ENCODE measurements around the gene LAIR1. TPM values are rescaled to one million over a fixed set of nuclear protein-coding genes. Genes with fewer than 3 reads are reported as not detected.
"Not testable (repeated sequence)": the region's sequence is repeated elsewhere in the genome, so short reads cannot be mapped to it uniquely, and the experiment has no call there.

Gene LAIR1
- total RNA-seq, 1 experiment from 2014 or later, result not detected

DNA sequence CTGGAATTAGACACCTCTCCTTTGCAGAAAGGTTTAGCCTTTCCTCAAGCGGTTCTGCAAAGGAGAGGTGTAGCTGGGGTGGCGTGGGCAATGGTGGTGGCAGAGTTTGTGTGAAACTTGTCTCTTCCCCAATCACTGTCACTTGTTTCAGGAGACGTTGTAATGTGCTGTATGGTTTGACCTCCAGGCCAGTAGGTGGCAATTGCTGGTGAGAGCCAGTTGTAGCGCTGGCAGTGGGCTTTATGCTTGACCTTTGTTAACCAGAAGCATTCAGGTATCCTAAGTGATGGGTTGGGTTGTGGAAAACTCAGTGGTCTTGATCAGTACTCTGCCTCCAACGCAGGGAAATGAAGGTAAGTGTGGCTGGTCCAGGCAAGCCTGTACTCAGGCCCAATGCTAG is 39.1 kb downstream of the LAIR1 start:
- Mint-ChIP-seq H3K4me1 (ENCODE audit: low read depth, unreplicated experiment) (no peaks in the 10 kb centered on the region), H3K9me3 (ENCODE audit: unreplicated experiment) (peaks cover 20% of the 10 kb centered on the region), H3K4me3 (ENCODE audit: unreplicated experiment) (no peak overlapping the region), H3K27ac (ENCODE audit: unreplicated experiment) (no peak overlapping the region), H3K36me3 (ENCODE audit: insufficient read depth, unreplicated experiment) (peaks cover 5% of the 10 kb centered on the region), H3K27me3 (ENCODE audit: insufficient read depth, unreplicated experiment) (peaks cover 11% of the 10 kb centered on the region)
- no peaks in the 10 kb centered on the region for H3K27me3 ChIP-seq (replicated peaks; ENCODE audit: control insufficient read depth, insufficient read depth, low read length)
- no TSS peak for BruUV-seq (replicated peaks)
- no peak overlapping the region for H3K4me3 ChIP-seq (ENCODE audit: low read depth, low read length)
- DNase-seq, result no peak
- TF ChIP-seq, protein P1, sequence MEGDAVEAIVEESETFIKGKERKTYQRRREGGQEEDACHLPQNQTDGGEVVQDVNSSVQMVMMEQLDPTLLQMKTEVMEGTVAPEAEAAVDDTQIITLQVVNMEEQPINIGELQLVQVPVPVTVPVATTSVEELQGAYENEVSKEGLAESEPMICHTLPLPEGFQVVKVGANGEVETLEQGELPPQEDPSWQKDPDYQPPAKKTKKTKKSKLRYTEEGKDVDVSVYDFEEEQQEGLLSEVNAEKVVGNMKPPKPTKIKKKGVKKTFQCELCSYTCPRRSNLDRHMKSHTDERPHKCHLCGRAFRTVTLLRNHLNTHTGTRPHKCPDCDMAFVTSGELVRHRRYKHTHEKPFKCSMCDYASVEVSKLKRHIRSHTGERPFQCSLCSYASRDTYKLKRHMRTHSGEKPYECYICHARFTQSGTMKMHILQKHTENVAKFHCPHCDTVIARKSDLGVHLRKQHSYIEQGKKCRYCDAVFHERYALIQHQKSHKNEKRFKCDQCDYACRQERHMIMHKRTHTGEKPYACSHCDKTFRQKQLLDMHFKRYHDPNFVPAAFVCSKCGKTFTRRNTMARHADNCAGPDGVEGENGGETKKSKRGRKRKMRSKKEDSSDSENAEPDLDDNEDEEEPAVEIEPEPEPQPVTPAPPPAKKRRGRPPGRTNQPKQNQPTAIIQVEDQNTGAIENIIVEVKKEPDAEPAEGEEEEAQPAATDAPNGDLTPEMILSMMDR (IDR thresholded peaks at IDR 0.05; ENCODE audit: insufficient read depth in 1 of 2, low read depth in 1 of 2, low read length in 1 of 2, severe bottlenecking in 1 of 2, unreplicated experiment in 1 of 2), result no peak
- H3K9me3 ChIP-seq, result 0 out of 2 replicates have a peak, but pooled peaks cover 3% of the 10 kb centered on the region
- intact Hi-C loops (cut with micrococcal nuclease; ENCODE audit: unreplicated experiment), result loop anchor here (1.0 kb wide), 1 partner anchor 66 kb away; no protein-coding TSS in a partner anchor
- H3K4me1 ChIP-seq, result no peaks in the 10 kb centered on the region
- ChIA-PET CTCF (no interaction called here), POLR2A (no interaction called here)
- no peaks in the 10 kb centered on the region for H3K36me3 ChIP-seq (ENCODE audit: control insufficient read depth, insufficient read depth, low read length)

DNA sequence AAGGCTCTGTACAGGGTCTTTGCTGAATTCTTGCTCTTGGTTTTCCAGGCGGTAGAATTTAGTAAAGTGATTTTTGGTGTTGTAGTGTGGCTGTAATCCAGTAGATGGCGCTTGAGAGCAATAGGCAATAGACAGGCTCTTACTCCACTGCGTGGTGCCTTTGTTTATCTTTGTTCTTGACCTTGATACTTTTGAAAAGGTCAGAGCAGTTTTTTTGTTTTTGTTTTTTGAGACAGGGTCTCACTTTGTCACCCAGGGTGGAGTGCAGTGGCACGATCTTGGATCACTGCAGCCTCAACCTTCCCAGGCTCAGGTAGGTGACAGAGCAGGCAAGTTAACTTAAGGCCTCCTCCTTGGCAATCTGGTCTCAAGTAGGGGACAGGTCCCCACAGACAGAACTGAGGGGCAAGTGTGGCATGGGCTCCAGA is 39.5 kb downstream of the LAIR1 start:
- Mint-ChIP-seq H3K27me3 (ENCODE audit: insufficient read depth, unreplicated experiment) (peaks cover 12% of the 10 kb centered on the region), H3K4me3 (ENCODE audit: unreplicated experiment) (no peak overlapping the region), H3K9me3 (ENCODE audit: unreplicated experiment) (peaks cover 20% of the 10 kb centered on the region), H3K4me1 (ENCODE audit: low read depth, unreplicated experiment) (no peaks in the 10 kb centered on the region), H3K27ac (ENCODE audit: unreplicated experiment) (no peak overlapping the region), H3K36me3 (ENCODE audit: insufficient read depth, unreplicated experiment) (peaks cover 5% of the 10 kb centered on the region)
- Histone ChIP-seq H3K9me3 (0 out of 2 replicates have a peak, but pooled peaks cover 3% of the 10 kb centered on the region), H3K4me3 (ENCODE audit: low read depth, low read length) (no peak overlapping the region), H3K4me1 (no peaks in the 10 kb centered on the region), H3K27me3 (replicated peaks; ENCODE audit: control insufficient read depth, insufficient read depth, low read length) (no peaks in the 10 kb centered on the region), H3K36me3 (ENCODE audit: control insufficient read depth, insufficient read depth, low read length) (no peaks in the 10 kb centered on the region)
- intact Hi-C loops (cut with micrococcal nuclease; ENCODE audit: unreplicated experiment), result loop anchor here (1.0 kb wide), 1 partner anchor 66 kb away; no protein-coding TSS in a partner anchor
- peak in 1 of 2 experiments; percentile 52 for DNase-seq
- TF ChIP-seq, protein P1 (IDR thresholded peaks at IDR 0.05; ENCODE audit: insufficient read depth in 1 of 2, low read depth in 1 of 2, low read length in 1 of 2, severe bottlenecking in 1 of 2, unreplicated experiment in 1 of 2), result peak; percentile 59 to 80
- CTCF ChIA-PET, result interaction anchor here (0.6 kb wide), 1 partner anchor 152 kb away, joined by 10 read pairs; no protein-coding TSS in a partner anchor
- POLR2A ChIA-PET, result no interaction called here
- BruUV-seq (replicated peaks), result no TSS peak

DNA sequence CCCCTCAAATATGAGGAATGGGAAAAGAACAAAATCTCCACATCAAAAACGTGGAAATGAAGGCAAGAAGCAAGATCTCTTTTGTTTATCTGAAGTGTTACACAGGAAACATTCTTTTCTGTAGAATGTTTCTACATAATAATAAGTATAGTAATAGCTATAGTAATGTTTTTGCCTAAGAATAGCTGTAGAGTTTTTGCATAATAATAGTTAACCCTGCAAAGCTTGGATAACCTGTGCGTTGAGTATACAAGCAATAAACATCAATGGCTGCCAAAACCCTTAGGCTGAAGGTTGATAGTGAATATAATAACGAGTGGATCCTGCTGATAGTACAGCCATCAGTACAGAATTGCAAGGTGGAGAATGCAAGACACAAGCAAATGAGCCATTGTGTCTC is 40.7 kb downstream of the LAIR1 start:
- TF ChIP-seq, protein P1 (IDR thresholded peaks at IDR 0.05; ENCODE audit: insufficient read depth in 1 of 2, low read depth in 1 of 2, low read length in 1 of 2, severe bottlenecking in 1 of 2, unreplicated experiment in 1 of 2), result no peak
- Mint-ChIP-seq H3K27me3 (ENCODE audit: insufficient read depth, unreplicated experiment) (peaks cover 16% of the 10 kb centered on the region), H3K27ac (ENCODE audit: unreplicated experiment) (no peak overlapping the region), H3K4me1 (ENCODE audit: low read depth, unreplicated experiment) (no peaks in the 10 kb centered on the region), H3K4me3 (ENCODE audit: unreplicated experiment) (no peak overlapping the region), H3K9me3 (ENCODE audit: unreplicated experiment) (peaks cover 20% of the 10 kb centered on the region), H3K36me3 (ENCODE audit: insufficient read depth, unreplicated experiment) (peaks cover 5% of the 10 kb centered on the region)
- ChIA-PET CTCF (no interaction called here), POLR2A (no interaction called here)
- no TSS peak for BruUV-seq (replicated peaks)
- H3K27me3 ChIP-seq (replicated peaks; ENCODE audit: control insufficient read depth, insufficient read depth, low read length), result no peaks in the 10 kb centered on the region
- H3K9me3 ChIP-seq, result 0 out of 2 replicates have a peak, but pooled peaks cover 3% of the 10 kb centered on the region
- no peak overlapping the region for H3K4me3 ChIP-seq (ENCODE audit: low read depth, low read length)
- intact Hi-C loops (cut with micrococcal nuclease; ENCODE audit: unreplicated experiment), result no loop called here
- no peaks in the 10 kb centered on the region for H3K4me1 ChIP-seq
- DNase-seq, result no peak
- H3K36me3 ChIP-seq (ENCODE audit: control insufficient read depth, insufficient read depth, low read length), result no peaks in the 10 kb centered on the region

DNA sequence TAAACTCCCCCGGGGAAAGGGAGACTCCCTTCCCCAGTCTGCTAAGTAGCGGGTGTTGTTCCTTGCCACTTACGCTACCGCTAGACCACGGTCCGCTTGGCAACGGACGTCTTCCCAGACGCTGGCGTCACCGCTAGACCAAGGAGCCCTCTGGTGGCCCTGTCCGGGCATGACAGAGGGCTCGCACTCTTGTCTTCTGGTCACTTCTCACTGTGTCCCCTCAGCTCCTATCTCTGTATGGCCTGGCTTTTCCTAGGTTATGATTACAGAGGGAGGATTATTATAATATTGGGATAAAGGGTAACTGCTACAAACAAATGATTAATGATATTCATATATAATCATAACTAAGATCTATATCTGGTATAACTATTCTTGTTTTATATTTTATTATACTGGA is 41.8 kb downstream of the LAIR1 start:
- DNase-seq; H3K4me1 Mint-ChIP-seq (ENCODE audit: low read depth, unreplicated experiment); H3K4me3 Mint-ChIP-seq (ENCODE audit: unreplicated experiment); H3K27ac Mint-ChIP-seq (ENCODE audit: unreplicated experiment); POLR2A ChIA-PET; H3K27me3 ChIP-seq (replicated peaks; ENCODE audit: control insufficient read depth, insufficient read depth, low read length); H3K4me3 ChIP-seq (ENCODE audit: low read depth, low read length); H3K36me3 ChIP-seq (ENCODE audit: control insufficient read depth, insufficient read depth, low read length); H3K4me1 ChIP-seq; H3K36me3 Mint-ChIP-seq (ENCODE audit: insufficient read depth, unreplicated experiment); CTCF ChIA-PET; intact Hi-C loops (cut with micrococcal nuclease; ENCODE audit: unreplicated experiment); H3K9me3 ChIP-seq; BruUV-seq (replicated peaks): not testable (repeated sequence)
- H3K9me3 Mint-ChIP-seq (ENCODE audit: unreplicated experiment), result peaks cover 20% of the 10 kb centered on the region
- H3K27me3 Mint-ChIP-seq (ENCODE audit: insufficient read depth, unreplicated experiment), result peaks cover 16% of the 10 kb centered on the region

DNA sequence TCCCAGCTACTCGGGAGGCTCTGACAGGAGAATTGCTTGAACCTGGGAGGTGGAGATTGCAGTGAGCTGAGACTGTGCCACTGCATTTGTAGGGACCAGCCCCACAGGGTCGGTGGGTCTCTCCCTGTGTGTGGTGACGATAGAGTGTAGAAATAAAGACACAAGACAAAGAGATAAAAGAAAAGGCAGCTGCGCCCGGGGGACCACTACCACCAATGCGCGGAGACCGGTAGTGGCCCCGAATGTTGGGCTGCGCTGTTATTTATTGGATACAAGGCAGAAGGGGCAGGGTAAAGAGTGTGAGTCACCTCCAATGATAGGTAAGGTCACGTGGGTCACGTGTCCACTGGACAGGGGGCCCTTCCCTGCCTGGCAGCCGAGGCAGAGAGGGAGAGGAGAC is 42.4 kb downstream of the LAIR1 start:
- peaks cover 16% of the 10 kb centered on the region for H3K27me3 Mint-ChIP-seq (ENCODE audit: insufficient read depth, unreplicated experiment)
- H3K4me1 ChIP-seq; BruUV-seq (replicated peaks); H3K4me1 Mint-ChIP-seq (ENCODE audit: low read depth, unreplicated experiment); CTCF ChIA-PET; H3K27ac Mint-ChIP-seq (ENCODE audit: unreplicated experiment); DNase-seq; H3K27me3 ChIP-seq (replicated peaks; ENCODE audit: control insufficient read depth, insufficient read depth, low read length); intact Hi-C loops (cut with micrococcal nuclease; ENCODE audit: unreplicated experiment); H3K36me3 Mint-ChIP-seq (ENCODE audit: insufficient read depth, unreplicated experiment); H3K36me3 ChIP-seq (ENCODE audit: control insufficient read depth, insufficient read depth, low read length); H3K4me3 ChIP-seq (ENCODE audit: low read depth, low read length); H3K4me3 Mint-ChIP-seq (ENCODE audit: unreplicated experiment); POLR2A ChIA-PET; H3K9me3 ChIP-seq: not testable (repeated sequence)
- H3K9me3 Mint-ChIP-seq (ENCODE audit: unreplicated experiment), result peaks cover 20% of the 10 kb centered on the region
